Kidney epithelial cell (primary cell): Measurements from ENCODE around the gene RAD51B. TPM values are rescaled to one million over a fixed set of nuclear protein-coding genes. Genes with fewer than 3 reads are reported as not detected.

Experiments used
- DNase-seq: peaks from one replicate; pipeline ENCODE4 v3.0.0-alpha.2; 2010; ENCODE audit warnings: low read depth
- H3K27me3 ChIP-seq: 2 replicates; pipeline ENCODE4 v1.6.0; 2011; ENCODE audit warnings: low read length; ENCODE audit not compliant: control insufficient read depth, insufficient read depth
- H3K36me3 ChIP-seq: 2 replicates; pipeline ENCODE4 v1.5.1; 2011; ENCODE audit warnings: low read length; ENCODE audit not compliant: control insufficient read depth, insufficient read depth
- H3K4me3 ChIP-seq: 2 replicates; pipeline ENCODE4 v1.5.1; 2011; ENCODE audit warnings: low read depth, mild to moderate bottlenecking, control low read depth, low read length
- total RNA-seq: library from RNA; depleted of rRNA; stranded (reverse); fragments of >200 nt; gene quantifications from 2 replicates; pipeline ENCODE4 v1.2.3, GENCODE V29; 2015
- TF ChIP-seq, protein P1 (sequence below): IDR thresholded peaks from 2 replicates; pipeline ENCODE4 v1.5.1; 2011; ENCODE audit warnings: mild to moderate bottlenecking, moderate library complexity, low read length, control low read depth, inconsistent platforms; ENCODE audit not compliant: insufficient read depth, poor library complexity, severe bottlenecking

Gene RAD51B
- total RNA-seq, 1 donor from 2014 or later = 9.5 TPM

DNA sequence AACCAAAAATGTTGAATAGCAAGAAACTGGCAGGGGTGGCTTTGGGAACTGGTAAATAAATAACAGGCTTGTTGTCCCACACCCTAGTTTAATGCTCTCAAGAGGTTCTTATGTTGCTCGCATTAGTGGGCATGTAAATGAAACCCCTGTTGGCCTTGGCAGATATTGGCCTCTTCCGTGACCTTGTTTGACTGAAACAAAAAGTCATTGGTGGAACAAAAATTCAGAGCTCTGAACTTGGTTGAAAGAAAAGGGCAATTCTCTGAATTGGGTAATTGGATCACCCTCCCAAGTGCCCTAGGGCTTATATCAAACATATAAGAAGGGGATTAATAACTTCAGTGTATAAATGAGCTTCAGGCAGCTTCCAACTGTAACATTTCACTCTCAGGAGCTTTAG lies 547.1 kb downstream of the RAD51B start:
- H3K36me3 ChIP-seq = no peaks in the 10 kb centered on the region
- TF ChIP-seq, protein P1, sequence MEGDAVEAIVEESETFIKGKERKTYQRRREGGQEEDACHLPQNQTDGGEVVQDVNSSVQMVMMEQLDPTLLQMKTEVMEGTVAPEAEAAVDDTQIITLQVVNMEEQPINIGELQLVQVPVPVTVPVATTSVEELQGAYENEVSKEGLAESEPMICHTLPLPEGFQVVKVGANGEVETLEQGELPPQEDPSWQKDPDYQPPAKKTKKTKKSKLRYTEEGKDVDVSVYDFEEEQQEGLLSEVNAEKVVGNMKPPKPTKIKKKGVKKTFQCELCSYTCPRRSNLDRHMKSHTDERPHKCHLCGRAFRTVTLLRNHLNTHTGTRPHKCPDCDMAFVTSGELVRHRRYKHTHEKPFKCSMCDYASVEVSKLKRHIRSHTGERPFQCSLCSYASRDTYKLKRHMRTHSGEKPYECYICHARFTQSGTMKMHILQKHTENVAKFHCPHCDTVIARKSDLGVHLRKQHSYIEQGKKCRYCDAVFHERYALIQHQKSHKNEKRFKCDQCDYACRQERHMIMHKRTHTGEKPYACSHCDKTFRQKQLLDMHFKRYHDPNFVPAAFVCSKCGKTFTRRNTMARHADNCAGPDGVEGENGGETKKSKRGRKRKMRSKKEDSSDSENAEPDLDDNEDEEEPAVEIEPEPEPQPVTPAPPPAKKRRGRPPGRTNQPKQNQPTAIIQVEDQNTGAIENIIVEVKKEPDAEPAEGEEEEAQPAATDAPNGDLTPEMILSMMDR = no peak
- H3K27me3 ChIP-seq = no peaks in the 10 kb centered on the region
- no peak for DNase-seq
- H3K4me3 ChIP-seq = no peak overlapping the region

DNA sequence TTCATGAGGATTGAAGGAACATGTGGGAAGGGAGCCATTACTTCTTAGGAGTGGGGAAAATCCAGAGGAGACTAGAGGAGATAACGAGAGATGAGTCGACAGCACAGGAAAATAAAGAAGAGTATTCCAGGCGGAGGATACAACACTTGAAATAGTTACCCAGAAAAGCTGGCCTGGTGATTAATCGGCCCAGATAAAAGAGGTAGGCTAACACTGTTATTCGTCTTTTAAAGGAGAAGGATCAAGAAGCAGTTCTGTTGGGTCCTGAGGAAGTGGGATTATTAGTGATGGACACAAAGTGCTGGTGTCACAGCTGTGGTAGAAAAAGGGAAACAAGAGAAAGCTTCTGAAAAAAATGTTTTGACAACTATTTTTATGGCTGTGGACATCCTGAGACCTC lies 548.0 kb downstream of the RAD51B start:
- DNase-seq = no peak
- Histone ChIP-seq H3K27me3 (no peaks in the 10 kb centered on the region), H3K4me3 (no peak overlapping the region), H3K36me3 (no peaks in the 10 kb centered on the region)
- TF ChIP-seq, protein P1 = no peak

DNA sequence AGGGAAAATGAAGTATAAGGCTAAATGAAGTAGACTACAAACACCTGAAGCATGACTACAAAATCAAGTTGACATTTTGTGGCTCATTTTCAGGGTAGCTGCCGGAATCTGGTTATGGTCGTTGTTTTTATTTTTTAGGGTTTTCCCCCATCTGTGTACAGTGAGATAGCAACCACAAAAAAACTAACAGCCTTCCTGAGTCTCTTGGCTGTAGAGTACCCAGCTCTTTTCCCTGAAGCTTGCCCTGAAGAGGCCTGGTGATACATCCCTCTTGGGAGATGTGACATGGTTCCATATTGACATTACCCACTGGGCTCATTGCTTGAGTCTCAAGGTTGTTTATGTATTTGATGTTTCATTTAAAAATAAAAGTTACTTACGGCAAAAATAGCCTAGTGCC lies 549.3 kb downstream of the RAD51B start:
- H3K36me3 ChIP-seq = no peaks in the 10 kb centered on the region
- no peak for DNase-seq
- TF ChIP-seq, protein P1 = no peak
- no peak overlapping the region for H3K4me3 ChIP-seq
- no peaks in the 10 kb centered on the region for H3K27me3 ChIP-seq

DNA sequence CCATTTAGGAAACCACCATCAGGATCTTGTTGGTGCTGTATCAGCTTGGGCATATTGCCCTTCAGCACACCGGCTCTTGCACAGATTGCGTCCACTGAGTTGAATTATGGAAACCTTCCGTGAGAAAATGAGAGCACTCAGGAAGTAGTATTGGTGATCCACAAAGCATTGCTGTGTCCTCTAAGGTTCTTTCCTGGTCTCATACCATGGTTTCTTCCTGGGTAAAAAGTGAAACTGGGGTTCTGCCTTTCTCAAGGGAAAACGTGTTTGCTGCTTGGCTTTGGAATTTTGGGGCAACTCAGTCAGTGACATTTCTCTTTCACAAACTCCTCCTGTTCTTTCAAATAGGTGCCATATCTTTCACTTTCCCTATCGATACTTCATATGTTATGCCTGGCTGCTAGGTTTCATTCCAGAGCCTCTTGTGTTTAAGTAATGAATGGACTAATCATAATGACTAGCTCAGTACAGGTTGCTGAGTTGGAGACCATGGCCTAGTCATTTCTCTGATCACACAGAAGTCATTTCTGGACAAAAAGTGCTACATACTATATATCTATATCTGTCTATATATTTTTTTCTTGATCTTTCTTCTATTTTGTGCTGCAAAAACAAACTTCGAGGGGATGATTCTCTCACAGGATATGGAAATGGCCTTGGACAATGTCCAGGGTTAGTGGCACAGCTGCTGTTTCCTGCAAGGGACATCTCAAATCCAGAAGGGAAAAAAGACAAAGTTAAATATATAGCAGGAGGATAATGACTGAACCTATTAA lies 549.9 kb downstream of the RAD51B start:
- TF ChIP-seq, protein P1 = no peak
- H3K27me3 ChIP-seq = no peaks in the 10 kb centered on the region
- DNase-seq = no peak
- H3K36me3 ChIP-seq = no peaks in the 10 kb centered on the region
- no peak overlapping the region for H3K4me3 ChIP-seq

DNA sequence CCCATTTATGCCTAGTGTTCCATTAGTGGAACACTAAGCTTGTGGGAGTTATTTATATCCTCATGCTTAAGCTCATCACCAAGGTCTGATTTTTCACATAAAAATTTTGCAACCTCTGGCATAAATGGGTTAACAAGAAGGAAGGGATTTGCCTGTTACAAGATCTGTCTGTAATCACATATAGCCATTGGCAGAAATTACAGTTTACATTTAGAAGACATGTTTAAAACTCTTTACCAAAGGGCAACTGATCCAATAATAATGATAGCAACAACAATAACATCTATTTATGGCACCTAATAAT lies 550.4 kb downstream of the RAD51B start:
- TF ChIP-seq, protein P1 = no peak
- no peak overlapping the region for H3K4me3 ChIP-seq
- H3K27me3 ChIP-seq = no peaks in the 10 kb centered on the region
- DNase-seq = no peak
- H3K36me3 ChIP-seq = no peaks in the 10 kb centered on the region

DNA sequence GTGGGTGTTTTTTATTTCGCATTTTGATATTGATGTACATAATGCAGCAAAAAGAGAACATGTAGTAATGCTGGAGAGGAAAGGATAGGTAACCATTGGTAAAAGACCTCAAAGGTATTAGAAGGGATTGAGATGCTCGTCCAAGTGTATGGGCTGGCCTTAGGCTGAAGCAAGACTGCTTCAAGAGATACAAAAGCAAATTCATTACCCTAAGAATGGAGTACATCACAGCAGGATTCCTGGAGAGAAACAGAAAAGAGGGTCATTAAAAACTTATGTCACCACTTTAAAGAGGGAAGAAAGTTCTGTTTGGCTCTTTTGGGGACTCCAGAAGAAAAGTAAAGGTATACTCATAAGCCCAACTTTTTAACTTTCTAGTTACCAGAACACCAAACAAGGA lies 552.8 kb downstream of the RAD51B start:
- H3K27me3 ChIP-seq = no peaks in the 10 kb centered on the region
- no peaks in the 10 kb centered on the region for H3K36me3 ChIP-seq
- no peak for DNase-seq
- H3K4me3 ChIP-seq = no peak overlapping the region
- TF ChIP-seq, protein P1 = no peak
